NCI-H146 treated with DMSO at 0.1 percent for 48 hours (cell line): Measurements from ENCODE around the gene HPS1.
A peak's percentile ranks its signal among the peaks of the same experiment; 100 is the strongest.

ENCODE experiments used
- DNase-seq: peaks from one replicate; lab custom pipeline; 2025; ENCODE audit not compliant: unreplicated experiment; lab: John Stamatoyannopoulos, UW

HPS1 gene

DNA sequence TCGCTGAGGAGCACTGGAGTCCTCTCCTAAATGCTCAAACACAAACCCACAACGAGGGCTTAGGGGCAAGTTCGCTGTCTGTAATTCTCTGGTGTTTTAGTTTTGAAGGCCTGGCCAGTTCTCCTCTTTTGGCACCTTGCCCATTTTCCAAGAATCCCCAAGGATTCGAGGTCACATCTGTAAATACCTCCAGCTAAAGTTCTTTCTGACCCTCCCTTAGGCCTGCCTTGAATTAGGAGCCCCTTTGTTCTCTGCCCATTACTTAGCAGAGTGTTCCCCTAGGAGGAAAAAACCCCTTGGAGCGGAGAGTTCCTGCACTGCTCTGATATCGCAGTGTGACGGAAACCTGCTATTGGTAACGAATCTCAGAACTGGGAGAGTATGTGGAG lies 31.0 kb downstream of the HPS1 start:
- no peak for DNase-seq

DNA sequence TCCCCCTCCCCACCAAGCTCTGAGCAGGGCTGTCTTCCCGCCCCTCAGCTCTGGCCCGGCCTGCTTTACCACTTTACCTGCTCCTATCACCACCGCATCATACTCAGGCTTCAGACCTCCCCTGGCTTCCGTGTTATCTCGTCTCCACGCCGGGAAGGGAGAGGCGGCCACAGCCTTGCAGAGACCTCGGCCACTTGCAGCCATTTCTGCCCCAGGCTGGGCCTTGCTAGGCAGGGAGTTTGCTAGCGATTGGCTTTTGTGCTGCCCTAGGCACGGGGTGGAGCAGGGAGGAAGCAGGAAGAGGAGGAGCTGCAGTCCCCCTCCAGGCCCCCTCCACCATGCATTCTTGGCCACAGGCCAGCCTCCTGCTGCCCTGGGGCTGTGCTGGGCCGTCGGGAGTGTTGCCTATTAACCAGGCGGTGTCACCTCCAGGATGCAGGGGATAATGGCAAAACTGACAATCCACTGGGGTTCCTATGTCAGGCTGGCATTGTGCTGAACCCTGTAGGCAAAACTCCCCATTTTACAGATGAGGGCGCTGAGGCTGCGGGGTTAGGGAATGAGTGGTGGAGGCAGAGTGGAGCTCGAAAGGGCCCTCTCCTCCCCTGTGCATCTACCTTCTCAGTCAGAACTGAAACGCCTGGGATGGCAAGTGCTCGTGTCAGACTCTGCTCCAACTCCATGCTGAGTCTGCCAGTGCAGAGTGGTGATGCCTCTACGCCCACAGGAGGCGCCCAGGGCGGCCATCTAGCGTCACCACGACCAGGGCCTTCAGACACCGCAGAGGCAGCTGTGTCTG lies 31.6 kb downstream of the HPS1 start, which contains the start of gene PYROXD2:
TSS of gene PYROXD2 (minus strand) at position 251 of the 799 bp plus-strand sequence. CDS start at position 204, 47 bp downstream.
- DNase-seq: peak; percentile 90

- DNase-seq: no peak
Observed at GRCh38 chr10:98414578-98414931, 32.2 kb downstream of the HPS1 start.

DNA sequence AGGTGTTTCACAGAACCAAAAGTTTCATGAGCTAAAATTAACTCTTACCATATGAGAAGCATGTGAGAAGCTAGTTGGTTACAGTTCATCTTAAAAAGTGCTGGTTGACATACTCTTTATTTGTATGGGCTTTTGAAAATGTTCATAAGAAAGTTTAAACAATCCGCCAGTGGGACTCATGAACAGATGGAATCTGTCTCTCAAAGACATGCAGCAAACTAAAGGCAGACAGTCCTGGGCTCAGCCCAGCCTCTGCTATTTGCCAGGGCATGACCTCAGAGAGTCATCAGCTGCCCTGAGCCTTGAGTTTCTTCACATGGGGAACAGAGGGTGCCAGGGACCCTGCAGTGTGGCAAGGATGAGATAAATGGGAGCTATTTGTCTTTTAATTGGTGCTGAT lies 35.0 kb downstream of the HPS1 start:
- DNase-seq: no peak

DNA sequence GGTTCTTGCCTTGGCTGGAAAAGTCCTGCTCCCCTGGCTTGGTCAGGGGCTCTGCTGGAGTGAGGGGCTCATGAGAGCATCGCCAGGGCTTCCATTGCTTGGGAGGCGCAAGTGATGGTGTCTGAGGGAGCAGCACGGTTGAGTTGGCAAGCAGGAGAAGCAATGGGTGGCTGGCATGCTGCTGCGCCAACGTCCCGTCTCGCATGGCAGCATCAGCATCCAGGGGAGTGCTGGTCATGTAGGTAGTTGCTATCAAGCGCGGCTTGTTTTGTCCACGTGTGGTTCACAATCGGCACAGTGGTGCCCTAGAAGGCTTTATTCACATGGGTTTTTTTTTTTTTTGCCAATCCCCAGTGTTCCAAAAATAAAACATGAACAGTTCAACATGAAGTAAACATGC lies 35.6 kb downstream of the HPS1 start:
- DNase-seq: no peak

- no peak for DNase-seq
Observed at GRCh38 chr10:98410759-98411158, 36.0 kb downstream of the HPS1 start.

- no peak for DNase-seq
Observed at GRCh38 chr10:98410135-98410743, 36.5 kb downstream of the HPS1 start.

GRCh38 chr10:98408799-98409198 lies 37.9 kb downstream of the HPS1 start:
- DNase-seq: no peak

- DNase-seq: no peak
Observed at GRCh38 chr10:98407744-98408241, 38.9 kb downstream of the HPS1 start.

- DNase-seq: no peak
Observed at GRCh38 chr10:98407017-98407743, 39.6 kb downstream of the HPS1 start.

DNA sequence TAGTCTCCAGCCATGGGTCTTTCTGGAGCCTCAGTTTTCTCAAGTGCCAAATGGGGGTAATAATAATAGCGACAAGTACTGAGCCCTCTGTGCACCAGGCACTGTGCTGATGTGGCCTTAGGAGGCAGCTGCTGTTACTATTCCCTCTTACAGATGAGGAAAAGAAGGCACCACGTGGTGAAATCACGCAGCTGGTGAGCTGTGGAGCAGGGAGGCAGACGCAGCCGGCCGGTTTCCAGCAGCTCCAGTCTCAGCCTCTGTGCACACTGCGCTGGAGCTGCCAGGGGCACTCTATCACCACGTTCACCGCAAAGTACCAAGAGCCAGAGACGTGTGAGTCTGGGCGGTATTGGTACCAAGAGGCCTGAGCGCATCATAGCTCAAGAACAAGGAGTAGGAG lies 41.3 kb downstream of the HPS1 start:
- no peak for DNase-seq

DNA sequence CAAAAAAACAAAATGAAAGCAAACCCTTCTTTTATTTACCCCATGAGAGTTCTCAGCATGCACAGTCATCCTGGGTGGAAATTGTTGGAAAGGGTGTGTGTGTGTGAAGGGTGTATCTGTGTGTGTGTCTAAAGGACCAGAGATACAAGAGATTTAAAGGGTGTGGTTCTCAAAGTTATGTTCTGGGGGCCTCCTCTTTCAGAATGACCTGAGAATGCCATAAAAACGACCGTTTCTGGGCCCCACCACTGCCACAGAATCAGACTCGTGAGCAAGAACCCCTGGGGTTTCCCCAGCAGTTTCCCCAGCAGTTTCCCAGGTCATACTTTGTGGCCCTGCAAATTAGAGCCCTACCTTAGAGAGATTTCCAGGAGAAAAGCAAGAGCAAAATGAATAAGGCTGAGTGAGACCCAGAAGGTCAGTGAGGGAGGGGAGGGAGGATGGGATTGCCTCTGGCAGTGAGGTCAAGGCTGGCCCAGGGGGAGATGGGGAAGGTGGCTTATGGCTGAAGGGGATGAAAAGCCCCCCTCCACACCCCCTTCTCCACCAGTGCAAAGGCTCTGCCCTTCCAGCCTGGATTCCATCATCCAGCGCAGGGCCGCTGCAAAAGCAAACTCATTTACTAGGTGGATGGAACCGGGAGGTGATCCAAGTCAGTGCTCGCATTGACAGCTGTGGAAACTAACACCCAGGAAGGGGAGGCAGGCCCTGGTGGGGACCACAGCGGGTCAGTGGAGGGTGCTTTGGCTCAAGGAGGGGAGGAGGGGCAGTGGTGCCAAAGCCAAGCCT lies 42.0 kb downstream of the HPS1 start:
- DNase-seq: no peak

DNA sequence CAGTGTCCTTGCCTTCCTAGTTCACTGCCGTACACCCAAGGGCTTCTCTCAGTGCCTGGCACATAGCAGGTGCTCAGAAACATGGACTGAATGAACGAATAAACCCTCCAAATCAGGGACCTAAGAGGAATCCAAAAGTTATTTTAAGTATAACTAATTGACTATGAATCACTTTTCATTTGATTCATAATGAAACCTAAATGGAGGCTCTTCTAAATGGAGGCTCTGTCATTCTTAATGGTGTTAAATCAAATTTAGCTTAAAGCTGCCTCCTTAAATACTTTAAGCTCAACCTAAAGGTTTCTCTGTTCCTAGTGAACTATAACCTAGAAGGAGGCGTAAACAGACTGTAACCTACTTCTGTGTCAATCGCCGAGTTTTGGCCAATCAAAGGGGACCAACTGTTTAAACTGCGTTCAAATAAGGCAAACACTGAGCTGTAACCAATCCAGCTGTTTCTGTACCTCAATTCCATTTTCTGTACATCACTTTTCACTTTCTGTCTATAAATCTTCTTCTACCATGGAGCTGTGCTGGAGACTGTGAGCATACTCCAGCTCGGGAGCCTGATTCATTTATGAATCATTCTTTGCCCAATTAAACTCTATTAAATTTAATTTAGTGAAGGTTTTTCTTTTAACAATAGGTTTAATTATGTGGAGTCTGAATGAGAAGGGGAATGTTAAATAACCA lies 42.8 kb downstream of the HPS1 start:
- no peak for DNase-seq

- no peak for DNase-seq
Observed at GRCh38 chr10:98402931-98403718, 43.6 kb downstream of the HPS1 start.

DNA sequence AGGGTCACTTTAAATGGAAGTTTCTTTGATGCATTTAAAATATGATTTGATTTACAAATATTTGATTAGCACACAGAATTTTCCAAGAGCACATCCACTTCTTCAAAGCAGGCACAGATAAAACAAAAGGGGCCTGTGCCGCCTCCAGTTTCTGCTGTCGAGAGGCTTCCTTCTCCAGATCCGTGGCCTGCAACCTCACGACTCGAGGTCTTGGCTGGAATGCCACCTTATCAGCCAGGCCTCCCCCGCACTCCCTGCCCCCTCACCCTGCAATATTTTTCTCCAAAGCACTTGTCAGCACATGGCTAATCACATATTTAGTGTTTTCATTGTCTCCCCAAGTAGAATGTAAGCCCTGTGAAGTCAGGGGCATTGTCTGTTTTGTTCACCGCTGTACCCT lies 44.3 kb downstream of the HPS1 start:
- DNase-seq: no peak

DNA sequence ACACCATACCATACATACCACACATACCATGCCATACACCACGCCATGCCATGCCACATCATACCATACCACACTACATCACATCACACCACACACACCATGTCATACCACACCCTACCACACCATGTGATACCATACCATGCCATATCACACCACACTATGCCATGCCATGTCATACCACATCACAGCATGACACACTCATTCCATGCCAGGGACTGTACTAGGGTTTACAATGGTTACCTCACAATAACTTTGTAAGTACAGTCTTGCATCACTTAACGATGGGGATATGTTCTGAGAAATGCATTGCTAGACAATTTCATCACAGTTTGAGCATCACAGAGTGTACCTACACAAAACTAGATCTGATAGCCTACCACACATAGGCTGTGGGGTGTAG lies 46.3 kb downstream of the HPS1 start:
- DNase-seq: no peak

- DNase-seq: no peak
Observed at GRCh38 chr10:98399784-98400183, 47.0 kb downstream of the HPS1 start.

DNA sequence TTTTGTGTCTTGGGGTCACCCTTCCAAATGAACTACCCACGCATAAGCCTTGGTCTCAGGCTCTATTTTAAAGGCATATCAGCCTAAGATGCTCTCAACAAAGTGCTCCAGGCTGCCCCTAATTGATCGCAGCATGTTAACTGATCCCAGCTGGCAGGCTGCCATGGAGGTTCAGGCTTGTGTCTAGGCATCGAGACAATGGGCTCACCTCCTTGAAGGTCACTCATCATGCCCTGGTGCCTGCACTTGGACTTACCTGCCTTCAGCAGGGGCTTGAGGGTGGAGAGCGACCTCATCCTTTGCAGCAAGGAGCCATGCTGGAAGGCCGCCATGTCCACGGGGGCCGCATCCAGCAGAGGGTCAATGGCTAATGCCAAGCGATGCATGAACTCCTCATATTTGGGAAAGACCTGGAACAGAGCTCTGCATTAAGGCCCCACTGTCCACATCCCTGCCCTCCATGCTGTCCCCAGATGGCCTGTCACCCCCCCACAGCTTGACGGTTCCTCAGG lies 49.6 kb downstream of the HPS1 start:
- DNase-seq: no peak
